ENCODE data around the gene RHCG. TPM values are rescaled to one million over a fixed set of nuclear protein-coding genes. Genes with fewer than 3 reads are reported as not detected.

Gene RHCG
- total RNA-seq, 1 experiment from 2014 or later: not detected

- Histone ChIP-seq H3K36me3 (ENCODE audit: low read depth, low read length) (no peaks in the 10 kb centered on the region), H3K9me3 (ENCODE audit: low read length) (no peaks in the 10 kb centered on the region), H3K4me3 (ENCODE audit: low read length) (no peak overlapping the region), H3K79me2 (ENCODE audit: low read length) (no peaks in the 10 kb centered on the region), H3K27ac (ENCODE audit: low read length) (no peak overlapping the region), H3K4me2 (ENCODE audit: low read length) (no peak overlapping the region), H3K27me3 (ENCODE audit: low read length) (no peaks in the 10 kb centered on the region), H4K20me1 (ENCODE audit: low read length) (no peaks in the 10 kb centered on the region), H2AFZ (ENCODE audit: low read length) (peak overlapping the region; percentile 53), H3K9ac (ENCODE audit: low read length) (no peak overlapping the region), H3K4me1 (ENCODE audit: insufficient read depth, low read length) (peaks cover 10% of the 10 kb centered on the region), H3K9me2 (replicated peaks; ENCODE audit: low read length) (no peaks in the 10 kb centered on the region), H3F3A (ENCODE audit: low read length, unreplicated experiment) (no peaks in the 10 kb centered on the region)
- peak; percentile 54 for DNase-seq
- intact Hi-C loops (cut with micrococcal nuclease): no loop called here
- CTCF ChIA-PET: no interaction called here
- POLR2A ChIA-PET (ENCODE audit: unreplicated experiment): no interaction called here
- no TSS peak for BruUV-seq (replicated peaks)
- ATAC-seq: peak; percentile 43; the same call in 1 of the 2 replicates
- TF ChIP-seq CTCF (conservative IDR thresholded peaks at IDR 0.05; ENCODE audit: low read depth, low read length) (no peak), EZH2 (IDR thresholded peaks at IDR 0.05; ENCODE audit: low read length, unreplicated experiment) (no peak), EZH2phosphoT487 (IDR thresholded peaks at IDR 0.05; ENCODE audit: borderline replicate concordance, low read length) (no peak)
Observed at GRCh38 chr15:89457086-89457485, 39.3 kb downstream of the RHCG start.

- Histone ChIP-seq H3K4me2 (ENCODE audit: low read length) (no peak overlapping the region), H3K9me3 (ENCODE audit: low read length) (no peaks in the 10 kb centered on the region), H3F3A (ENCODE audit: low read length, unreplicated experiment) (no peaks in the 10 kb centered on the region), H4K20me1 (ENCODE audit: low read length) (no peaks in the 10 kb centered on the region), H2AFZ (ENCODE audit: low read length) (no peak overlapping the region), H3K4me1 (ENCODE audit: insufficient read depth, low read length) (peaks cover 23% of the 10 kb centered on the region), H3K9ac (ENCODE audit: low read length) (no peak overlapping the region), H3K27me3 (ENCODE audit: low read length) (no peaks in the 10 kb centered on the region), H3K79me2 (ENCODE audit: low read length) (no peaks in the 10 kb centered on the region), H3K27ac (ENCODE audit: low read length) (no peak overlapping the region), H3K36me3 (ENCODE audit: low read depth, low read length) (no peaks in the 10 kb centered on the region), H3K9me2 (replicated peaks; ENCODE audit: low read length) (no peaks in the 10 kb centered on the region), H3K4me3 (ENCODE audit: low read length) (no peak overlapping the region)
- no TSS peak for BruUV-seq (replicated peaks)
- ATAC-seq: no peak
- ChIA-PET POLR2A (ENCODE audit: unreplicated experiment) (no interaction called here), CTCF (no interaction called here)
- no peak for TF ChIP-seq EZH2phosphoT487 (IDR thresholded peaks at IDR 0.05; ENCODE audit: borderline replicate concordance, low read length)
- no peak for TF ChIP-seq EZH2 (IDR thresholded peaks at IDR 0.05; ENCODE audit: low read length, unreplicated experiment)
- TF ChIP-seq CTCF (conservative IDR thresholded peaks at IDR 0.05; ENCODE audit: low read depth, low read length): no peak
- intact Hi-C loops (cut with micrococcal nuclease): no loop called here
- DNase-seq: no peak
Observed at GRCh38 chr15:89455535-89455934, 40.8 kb downstream of the RHCG start.

- CTCF ChIA-PET: no interaction called here
- H3K9ac ChIP-seq (ENCODE audit: low read length): no peak overlapping the region
- H2AFZ ChIP-seq (ENCODE audit: low read length): no peak overlapping the region
- H3K4me1 ChIP-seq (ENCODE audit: insufficient read depth, low read length): peaks cover 32% of the 10 kb centered on the region
- intact Hi-C loops (cut with micrococcal nuclease): no loop called here
- no peak overlapping the region for H3K4me3 ChIP-seq (ENCODE audit: low read length)
- no peaks in the 10 kb centered on the region for H3K9me2 ChIP-seq (replicated peaks; ENCODE audit: low read length)
- no peaks in the 10 kb centered on the region for H3F3A ChIP-seq (ENCODE audit: low read length, unreplicated experiment)
- H3K27ac ChIP-seq (ENCODE audit: low read length): no peak overlapping the region
- H3K27me3 ChIP-seq (ENCODE audit: low read length): no peaks in the 10 kb centered on the region
- no peaks in the 10 kb centered on the region for H3K36me3 ChIP-seq (ENCODE audit: low read depth, low read length)
- peak overlapping the region; percentile 32; the same call in 1 of the 2 replicates for H3K4me2 ChIP-seq (ENCODE audit: low read length)
- DNase-seq: peak; percentile 17
- BruUV-seq (replicated peaks): no TSS peak
- H3K79me2 ChIP-seq (ENCODE audit: low read length): no peaks in the 10 kb centered on the region
- TF ChIP-seq EZH2 (IDR thresholded peaks at IDR 0.05; ENCODE audit: low read length, unreplicated experiment): no peak
- no peak for TF ChIP-seq EZH2phosphoT487 (IDR thresholded peaks at IDR 0.05; ENCODE audit: borderline replicate concordance, low read length)
- no peak for TF ChIP-seq CTCF (conservative IDR thresholded peaks at IDR 0.05; ENCODE audit: low read depth, low read length)
- H4K20me1 ChIP-seq (ENCODE audit: low read length): no peaks in the 10 kb centered on the region
- POLR2A ChIA-PET (ENCODE audit: unreplicated experiment): no interaction called here
- ATAC-seq: no peak
- no peaks in the 10 kb centered on the region for H3K9me3 ChIP-seq (ENCODE audit: low read length)
Observed at GRCh38 chr15:89452330-89452836, 44.0 kb downstream of the RHCG start.
